ENCODE measurements around the gene NOSTRIN. TPM values are rescaled to one million over a fixed set of nuclear protein-coding genes. Genes with fewer than 3 reads are reported as not detected.
"Not testable (repeated sequence)": the region's sequence is repeated elsewhere in the genome, so short reads cannot be mapped to it uniquely, and the experiment has no call there.

NOSTRIN gene
- total RNA-seq, 1 experiment from 2014 or later, result not detected

DNA sequence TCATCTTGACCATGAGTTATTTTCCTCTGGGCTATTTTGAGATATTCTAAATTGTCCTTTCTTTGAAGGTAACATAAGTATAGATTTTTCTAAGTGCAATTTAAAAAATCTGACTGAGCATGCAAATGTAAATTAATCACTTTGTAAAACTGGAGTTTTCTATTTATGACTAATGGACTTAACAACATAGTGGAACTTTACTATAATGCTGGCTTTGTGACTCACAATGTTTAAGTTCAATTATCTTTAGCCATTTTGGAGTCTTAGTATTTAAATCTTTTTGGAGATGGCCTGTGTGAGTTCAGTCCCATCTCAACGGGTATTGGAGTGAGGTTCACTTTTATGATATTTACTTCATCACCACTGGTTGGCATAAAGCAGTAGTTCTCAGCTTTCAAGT is 35.2 kb upstream of the NOSTRIN start:
- TF ChIP-seq, protein P1, sequence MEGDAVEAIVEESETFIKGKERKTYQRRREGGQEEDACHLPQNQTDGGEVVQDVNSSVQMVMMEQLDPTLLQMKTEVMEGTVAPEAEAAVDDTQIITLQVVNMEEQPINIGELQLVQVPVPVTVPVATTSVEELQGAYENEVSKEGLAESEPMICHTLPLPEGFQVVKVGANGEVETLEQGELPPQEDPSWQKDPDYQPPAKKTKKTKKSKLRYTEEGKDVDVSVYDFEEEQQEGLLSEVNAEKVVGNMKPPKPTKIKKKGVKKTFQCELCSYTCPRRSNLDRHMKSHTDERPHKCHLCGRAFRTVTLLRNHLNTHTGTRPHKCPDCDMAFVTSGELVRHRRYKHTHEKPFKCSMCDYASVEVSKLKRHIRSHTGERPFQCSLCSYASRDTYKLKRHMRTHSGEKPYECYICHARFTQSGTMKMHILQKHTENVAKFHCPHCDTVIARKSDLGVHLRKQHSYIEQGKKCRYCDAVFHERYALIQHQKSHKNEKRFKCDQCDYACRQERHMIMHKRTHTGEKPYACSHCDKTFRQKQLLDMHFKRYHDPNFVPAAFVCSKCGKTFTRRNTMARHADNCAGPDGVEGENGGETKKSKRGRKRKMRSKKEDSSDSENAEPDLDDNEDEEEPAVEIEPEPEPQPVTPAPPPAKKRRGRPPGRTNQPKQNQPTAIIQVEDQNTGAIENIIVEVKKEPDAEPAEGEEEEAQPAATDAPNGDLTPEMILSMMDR (conservative IDR thresholded peaks at IDR 0.05), result no peak
- H3K18ac ChIP-seq (ENCODE audit: insufficient read length, low read depth, low read length), result no peak overlapping the region
- no peaks in the 10 kb centered on the region for H3K23me2 ChIP-seq (ENCODE audit: insufficient read length, low read depth, low read length, poor library complexity, severe bottlenecking)
- Mint-ChIP-seq H3K4me3 (no peak overlapping the region), H3K4me1 (no peaks in the 10 kb centered on the region), H3K36me3 (ENCODE audit: insufficient read depth in 1 of 3, low read depth in 3 of 3) (peaks cover 5 to 15% (median 14%) of the 10 kb centered on the region in 3 experiments; a peak in 6 of 7 replicates), H3K27ac (no peak overlapping the region), H3K27me3 (ENCODE audit: low read depth) (no peaks in the 10 kb centered on the region), H3K9me3 (no peaks in the 10 kb centered on the region)
- H3K79me1 ChIP-seq (ENCODE audit: insufficient read depth, low read depth, low read length, poor library complexity, severe bottlenecking), result no peaks in the 10 kb centered on the region
- no peaks in the 10 kb centered on the region for H3K79me2 ChIP-seq (ENCODE audit: insufficient read depth, low read length)
- no peak overlapping the region for H2BK5ac ChIP-seq (ENCODE audit: insufficient read length, low read length)
- no peak overlapping the region for H2BK20ac ChIP-seq (ENCODE audit: low read depth, low read length, poor library complexity, severe bottlenecking)
- H3K56ac ChIP-seq (ENCODE audit: insufficient read length, low read depth, low read length), result no peak overlapping the region
- H3T11ph ChIP-seq (ENCODE audit: low read length), result no peak overlapping the region
- no peak overlapping the region for H2BK12ac ChIP-seq (ENCODE audit: insufficient read length, low read depth, low read length)
- H3K9me3 ChIP-seq (ENCODE audit: control insufficient read depth, low read depth, low read length), result no peaks in the 10 kb centered on the region
- no peaks in the 10 kb centered on the region for H3K27me3 ChIP-seq (ENCODE audit: insufficient read depth, low read length)
- no peak for DNase-seq
- no peaks in the 10 kb centered on the region for H3K4me1 ChIP-seq (ENCODE audit: insufficient read depth, low read length)
- no peak overlapping the region for H3K14ac ChIP-seq (ENCODE audit: insufficient read depth, low read length)
- no peak overlapping the region for H2AK5ac ChIP-seq (ENCODE audit: insufficient read length, low read length)
- no peak overlapping the region for H2AFZ ChIP-seq (ENCODE audit: low read length)
- H4K8ac ChIP-seq (replicated peaks; ENCODE audit: insufficient read length, low read depth, low read length), result no peak overlapping the region
- no peak overlapping the region for H3K27ac ChIP-seq (ENCODE audit: insufficient read length, low read depth, low read length)
- no peak overlapping the region for H4K91ac ChIP-seq (ENCODE audit: insufficient read length, low read depth, low read length)
- H3K23ac ChIP-seq (ENCODE audit: insufficient read length, low read depth, low read length), result no peak overlapping the region
- H3K4me2 ChIP-seq (ENCODE audit: insufficient read depth, insufficient read length, low read length), result no peak overlapping the region
- no peak overlapping the region for H2BK15ac ChIP-seq (ENCODE audit: low read depth, low read length)
- H3K9ac ChIP-seq (ENCODE audit: extremely low read depth, insufficient read length, low read length), result no peak overlapping the region
- no peak overlapping the region for H3K4ac ChIP-seq (ENCODE audit: low read depth, low read length)
- H4K20me1 ChIP-seq (ENCODE audit: control insufficient read depth, insufficient read depth, insufficient read length), result no peaks in the 10 kb centered on the region
- WGBS (ENCODE audit: extremely low coverage, insufficient read length, low lambda C conversion rate), result no CpG with 5 or more reads among the region's 1 CpG
- H4K5ac ChIP-seq (ENCODE audit: insufficient read length, low read depth, low read length), result no peak overlapping the region
- H2BK120ac ChIP-seq (ENCODE audit: low read depth, low read length, poor library complexity, severe bottlenecking), result no peak overlapping the region

- H4K20me1 ChIP-seq (ENCODE audit: control insufficient read depth, insufficient read depth, insufficient read length); H3K27ac Mint-ChIP-seq; H2BK12ac ChIP-seq (ENCODE audit: insufficient read length, low read depth, low read length); H2BK15ac ChIP-seq (ENCODE audit: low read depth, low read length); H3K4me3 Mint-ChIP-seq; H2BK120ac ChIP-seq (ENCODE audit: low read depth, low read length, poor library complexity, severe bottlenecking); H3K27me3 Mint-ChIP-seq (ENCODE audit: low read depth); H3K23me2 ChIP-seq (ENCODE audit: insufficient read length, low read depth, low read length, poor library complexity, severe bottlenecking); H4K5ac ChIP-seq (ENCODE audit: insufficient read length, low read depth, low read length); H3K4me2 ChIP-seq (ENCODE audit: insufficient read depth, insufficient read length, low read length); H3K18ac ChIP-seq (ENCODE audit: insufficient read length, low read depth, low read length); H2BK20ac ChIP-seq (ENCODE audit: low read depth, low read length, poor library complexity, severe bottlenecking); H3K56ac ChIP-seq (ENCODE audit: insufficient read length, low read depth, low read length); H3K27me3 ChIP-seq (ENCODE audit: insufficient read depth, low read length); H3K4ac ChIP-seq (ENCODE audit: low read depth, low read length); H2AFZ ChIP-seq (ENCODE audit: low read length); DNase-seq; H3T11ph ChIP-seq (ENCODE audit: low read length); H4K91ac ChIP-seq (ENCODE audit: insufficient read length, low read depth, low read length); H3K9me3 Mint-ChIP-seq; H2BK5ac ChIP-seq (ENCODE audit: insufficient read length, low read length); H3K23ac ChIP-seq (ENCODE audit: insufficient read length, low read depth, low read length); H3K9ac ChIP-seq (ENCODE audit: extremely low read depth, insufficient read length, low read length); H3K79me2 ChIP-seq (ENCODE audit: insufficient read depth, low read length); H2AK5ac ChIP-seq (ENCODE audit: insufficient read length, low read length); H3K4me1 Mint-ChIP-seq; H4K8ac ChIP-seq (replicated peaks; ENCODE audit: insufficient read length, low read depth, low read length); H3K27ac ChIP-seq (ENCODE audit: insufficient read length, low read depth, low read length); H3K79me1 ChIP-seq (ENCODE audit: insufficient read depth, low read depth, low read length, poor library complexity, severe bottlenecking); H3K14ac ChIP-seq (ENCODE audit: insufficient read depth, low read length); H3K9me3 ChIP-seq (ENCODE audit: control insufficient read depth, low read depth, low read length); H3K4me1 ChIP-seq (ENCODE audit: insufficient read depth, low read length): not testable (repeated sequence)
- H3K36me3 Mint-ChIP-seq (ENCODE audit: insufficient read depth in 1 of 3, low read depth in 3 of 3), result peaks cover 5 to 15% (median 14%) of the 10 kb centered on the region in 3 experiments; a peak in 6 of 7 replicates
- no CpG with 5 or more reads among the region's 6 CpGs for WGBS (ENCODE audit: extremely low coverage, insufficient read length, low lambda C conversion rate)
These were observed 34.1 kb upstream of the NOSTRIN start for GRCh38 chr2:168768357-168768756.

Measured in H9 (cell line).